Endothelial cell of hepatic sinusoid (primary cell): ENCODE measurements around the gene HERC3.

ENCODE experiments used
- in situ Hi-C: cut with HindIII; loops from 2 replicates; pipeline ENCODE4 v1.10.0; 2017; ENCODE audit warnings: low sequenced_read_pairs

Gene HERC3

DNA sequence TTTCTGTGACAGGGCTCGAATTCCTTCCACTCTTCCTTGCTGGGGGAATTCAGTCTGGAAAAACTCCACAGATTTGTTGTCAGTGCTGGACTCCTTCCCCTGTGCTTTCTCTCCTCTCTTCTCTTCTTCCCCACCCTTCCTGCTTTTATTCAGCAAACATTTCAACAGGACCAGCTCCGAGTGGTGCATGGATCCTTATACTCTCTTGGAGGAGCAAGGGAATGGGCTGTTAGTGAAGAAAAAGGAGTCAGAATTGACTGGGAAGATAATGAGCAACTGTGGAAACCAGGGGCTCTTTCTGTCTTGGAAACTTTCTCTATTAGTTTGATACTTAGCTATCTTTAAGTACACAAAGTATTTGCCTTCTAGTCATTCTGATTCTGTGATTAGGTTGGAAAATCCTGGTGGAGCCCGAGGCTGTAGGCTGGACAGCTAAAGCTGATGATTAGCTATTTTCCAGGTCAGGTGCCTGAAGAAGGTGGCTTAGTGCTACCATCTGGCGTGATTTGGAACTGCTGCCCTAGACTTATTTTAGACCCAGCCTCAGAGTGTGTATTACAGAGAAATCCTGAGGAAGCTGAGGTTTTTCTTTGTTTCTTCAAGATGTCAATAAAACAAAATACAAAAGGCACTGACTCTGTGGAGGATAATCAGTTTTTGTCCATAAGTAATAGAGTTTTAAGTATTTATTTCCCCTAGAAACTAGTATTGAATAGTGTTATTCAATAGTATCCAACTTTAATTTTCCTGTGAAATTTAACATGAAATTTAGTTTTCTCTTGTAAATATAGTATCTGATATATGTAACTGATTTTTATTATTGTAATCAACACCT is 67.0 kb downstream of the HERC3 start:
- in situ Hi-C loops, result no loop called here

DNA sequence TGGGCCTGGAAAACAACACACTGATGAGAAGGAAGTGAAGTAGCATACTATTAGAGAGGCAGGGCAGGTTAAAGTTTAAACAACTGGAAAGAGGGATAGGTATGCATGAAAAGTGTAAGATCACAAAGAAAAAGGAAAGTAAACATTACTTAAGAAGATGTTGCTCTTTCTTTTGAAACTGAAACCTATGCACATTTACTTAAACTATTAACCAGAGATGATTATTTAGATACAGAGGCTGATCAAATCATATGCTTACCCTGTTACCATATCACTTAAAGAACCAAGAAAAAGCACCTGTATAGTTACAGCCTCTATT is 67.6 kb downstream of the HERC3 start:
- in situ Hi-C loops, result no loop called here

DNA sequence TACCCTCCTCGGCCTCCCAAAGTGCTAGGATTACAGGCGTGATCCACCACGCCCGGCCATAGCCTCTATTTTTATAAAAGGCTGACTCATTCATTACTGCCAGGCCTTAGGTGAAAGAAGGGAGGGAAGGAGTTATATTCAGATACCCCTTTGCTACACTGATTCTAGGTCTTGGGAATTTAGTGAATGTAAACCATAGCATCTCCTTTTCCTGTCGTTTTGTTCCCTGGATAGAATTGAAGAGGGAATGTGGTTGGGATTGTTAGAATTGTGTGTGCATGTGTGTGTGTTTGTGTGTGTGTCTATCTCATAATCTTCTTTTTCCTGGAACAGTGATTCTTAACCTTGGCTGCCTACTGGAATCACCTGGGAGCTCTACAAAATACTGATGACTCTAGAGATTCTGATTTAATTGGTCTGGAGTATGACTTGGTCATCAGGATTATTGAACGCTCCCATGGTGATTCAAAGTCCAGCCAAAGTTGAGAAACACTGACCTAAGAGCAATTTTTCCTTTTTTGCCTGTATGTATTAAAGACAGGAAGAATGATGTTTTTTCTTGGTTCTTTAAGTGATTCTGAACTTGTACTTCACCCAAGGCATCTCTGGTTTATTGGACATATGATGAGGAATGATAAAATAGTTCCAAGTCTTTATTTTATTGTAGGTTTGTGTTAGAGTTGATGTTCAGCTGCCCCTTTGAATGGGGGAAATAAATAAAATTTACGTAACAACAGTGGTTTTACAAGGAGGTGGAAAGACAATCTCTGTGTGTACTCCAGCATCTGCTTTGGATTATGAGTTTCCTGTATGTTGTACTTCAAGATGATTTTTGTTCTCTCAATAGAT is 68.4 kb downstream of the HERC3 start:
- in situ Hi-C loops, result no loop called here

DNA sequence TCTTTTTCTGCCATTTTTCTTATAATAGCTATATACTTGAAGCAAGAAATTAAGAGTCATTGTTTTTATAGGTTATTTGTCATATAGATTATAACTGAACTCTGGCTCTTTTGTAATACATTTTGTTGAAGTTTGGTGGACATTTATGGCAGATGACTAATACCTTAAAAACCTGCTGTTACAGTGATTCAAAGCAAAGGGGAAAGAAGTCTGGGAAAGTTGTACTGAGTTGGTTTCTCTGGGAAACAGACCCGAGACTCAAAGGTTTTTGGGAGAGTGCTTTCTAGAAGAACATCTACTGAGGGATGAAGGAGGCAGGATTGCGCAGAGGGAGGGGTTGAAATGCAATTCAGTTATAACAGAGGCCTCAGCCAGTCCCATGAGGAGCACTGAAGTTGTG is 69.5 kb downstream of the HERC3 start:
- in situ Hi-C loops, result no loop called here

- in situ Hi-C loops, result no loop called here
Measured at GRCh38 chr4:88672987-88673386, 80.7 kb downstream of the HERC3 start.

DNA sequence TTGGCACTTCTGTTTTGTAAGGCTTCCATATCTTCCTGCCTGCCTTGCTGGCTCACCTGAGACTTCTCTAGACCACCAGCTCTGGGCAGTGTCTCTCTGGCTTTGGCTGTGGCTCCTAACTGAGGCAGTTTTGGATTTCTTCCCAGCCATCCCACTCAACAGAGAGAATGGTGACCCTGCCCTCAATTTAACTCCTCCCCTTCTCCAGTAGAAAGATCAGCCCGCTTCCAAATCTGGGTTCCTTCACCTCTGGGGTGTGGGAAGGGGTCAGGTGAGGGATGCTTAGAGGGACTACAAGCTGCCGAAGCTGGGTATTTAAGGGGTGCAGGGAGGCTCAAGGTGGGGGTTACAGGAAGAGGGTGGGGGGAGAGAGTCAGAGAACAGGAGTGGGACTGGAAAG is 81.6 kb downstream of the HERC3 start:
- in situ Hi-C loops, result no loop called here

DNA sequence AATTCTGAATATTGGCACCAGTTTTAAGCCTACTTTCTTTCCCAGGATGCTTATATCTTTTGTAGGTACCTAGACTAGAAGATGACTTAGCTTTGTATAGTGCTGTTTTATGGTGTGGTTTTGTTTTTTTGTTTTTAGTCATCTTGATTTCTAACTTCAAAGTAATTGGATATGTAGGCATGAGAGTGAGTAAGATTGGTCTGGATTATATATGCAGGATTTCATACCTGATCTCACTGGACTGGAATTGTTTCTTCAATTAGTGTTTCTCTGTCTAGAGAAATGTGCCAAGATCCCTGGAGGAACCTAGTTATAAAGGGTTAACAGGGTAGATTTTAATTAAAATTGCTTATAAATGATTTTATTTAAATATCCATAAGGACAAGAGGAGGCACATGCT is 82.3 kb downstream of the HERC3 start:
- in situ Hi-C loops, result no loop called here

- in situ Hi-C loops, result loop anchor here (5.0 kb wide), 1 partner anchor 73 kb away; no protein-coding TSS in a partner anchor
Measured at GRCh38 chr4:88674979-88675378, 82.7 kb downstream of the HERC3 start.

DNA sequence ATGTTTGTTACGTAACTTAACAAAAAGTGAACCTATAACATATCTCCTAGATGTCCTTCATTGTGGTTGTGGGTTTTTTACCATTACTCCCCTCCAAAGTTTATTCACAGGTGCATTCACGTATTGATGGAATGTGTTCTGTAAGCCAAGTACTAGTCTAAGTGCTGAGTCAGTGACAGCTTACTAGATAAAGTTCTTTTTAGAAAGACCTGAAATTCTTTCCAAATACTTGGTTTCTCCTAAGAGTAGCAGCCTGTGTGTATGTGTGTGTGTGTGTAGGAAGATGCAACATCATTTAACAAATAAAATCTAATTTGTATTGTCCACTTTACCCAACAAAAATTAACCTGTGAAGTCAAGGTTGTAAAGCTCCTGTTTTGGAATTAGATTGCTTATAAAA is 83.3 kb downstream of the HERC3 start:
- in situ Hi-C loops, result loop anchor here (5.0 kb wide), 1 partner anchor 73 kb away; no protein-coding TSS in a partner anchor

GRCh38 chr4:88681209-88681608 is 88.9 kb downstream of the HERC3 start:
- in situ Hi-C loops, result no loop called here

- in situ Hi-C loops, result no loop called here
Measured at GRCh38 chr4:88690355-88690754, 98.1 kb downstream of the HERC3 start.

DNA sequence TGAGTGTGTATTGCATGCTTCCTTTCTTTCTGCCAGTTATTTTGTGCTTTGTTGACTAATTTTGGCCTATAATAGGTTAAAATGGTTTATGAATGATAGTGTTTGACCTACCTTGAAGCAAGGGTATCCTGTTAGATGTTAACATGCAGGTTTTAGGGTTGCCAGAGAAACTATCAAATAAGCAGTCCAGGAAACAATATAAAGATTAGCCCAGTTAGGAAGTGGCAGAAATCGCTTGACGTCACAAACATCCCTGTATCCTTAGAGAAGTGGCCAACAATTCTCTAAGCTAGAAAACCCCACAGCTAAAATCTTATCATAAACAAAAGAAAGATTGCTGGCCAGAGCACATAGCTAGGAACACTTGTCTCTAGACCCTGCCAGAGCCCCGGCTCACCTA is 101.5 kb downstream of the HERC3 start:
- in situ Hi-C loops, result no loop called here

DNA sequence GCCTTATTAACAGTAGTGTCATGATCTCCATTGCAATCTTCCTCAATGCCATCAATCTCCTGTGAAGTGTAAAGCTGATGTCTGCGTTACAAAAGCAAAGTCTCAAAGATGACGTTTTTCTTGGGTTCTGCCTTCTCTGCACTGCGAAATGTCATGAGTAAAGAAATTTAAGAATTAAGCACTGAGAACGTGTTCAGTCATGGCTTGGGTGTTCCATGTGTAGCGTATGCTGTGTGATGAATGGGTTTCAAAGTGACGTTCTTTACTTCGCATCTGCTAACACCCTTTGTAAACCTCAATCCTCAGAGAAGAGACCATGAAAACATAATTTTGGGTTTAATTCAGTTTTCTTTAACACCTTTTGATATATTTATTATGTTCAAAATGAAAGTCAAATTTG is 104.3 kb downstream of the HERC3 start:
- in situ Hi-C loops, result no loop called here

- in situ Hi-C loops, result no loop called here
Measured at GRCh38 chr4:88697141-88697540, 104.9 kb downstream of the HERC3 start.

GRCh38 chr4:88697588-88698329 is 105.5 kb downstream of the HERC3 start, which contains the start of gene NAP1L5:
Gene NAP1L5, minus strand, starts transcription at chr4:88697829. Its CDS starts 75 bp downstream, at chr4:88697754.
- in situ Hi-C loops, result no loop called here

DNA sequence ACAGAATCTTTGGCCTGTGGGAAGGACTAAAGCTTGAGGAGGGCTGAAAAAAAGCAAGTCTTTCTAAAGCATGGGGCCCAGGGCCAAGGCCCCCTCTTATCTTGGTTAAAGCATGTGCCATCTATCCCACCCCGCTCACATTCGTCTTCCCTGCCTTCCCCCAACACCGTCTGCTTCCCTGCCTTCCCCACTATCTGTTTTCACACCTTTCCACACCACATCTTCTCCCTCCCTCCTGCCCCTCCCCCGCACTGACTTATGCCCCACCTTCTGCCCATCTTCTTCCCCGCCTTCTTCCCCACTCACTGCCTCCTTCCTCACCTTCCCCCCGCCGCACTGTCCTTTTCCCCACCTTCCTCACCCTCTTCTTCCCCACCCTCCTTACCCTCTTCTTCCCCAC is 106.2 kb downstream of the HERC3 start:
- in situ Hi-C loops, result no loop called here

DNA sequence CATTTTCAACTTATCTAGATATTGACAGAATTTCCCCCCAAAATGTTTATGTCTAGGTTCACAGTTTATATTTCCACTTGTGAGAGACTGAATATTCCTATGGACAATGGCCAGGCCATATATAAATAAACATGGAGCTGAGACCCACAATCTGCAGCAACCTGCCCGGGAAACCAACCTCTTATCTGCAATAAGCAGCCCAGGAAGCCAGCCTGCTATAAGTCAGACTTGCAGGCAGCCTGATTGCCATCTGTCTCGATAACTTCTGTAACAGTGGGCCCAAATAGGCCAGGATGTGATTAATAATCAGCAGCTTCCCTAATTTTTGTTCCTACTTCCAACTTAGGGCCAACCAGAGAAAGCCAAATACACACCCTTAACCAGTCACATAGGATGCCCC is 110.5 kb downstream of the HERC3 start:
- in situ Hi-C loops, result no loop called here

DNA sequence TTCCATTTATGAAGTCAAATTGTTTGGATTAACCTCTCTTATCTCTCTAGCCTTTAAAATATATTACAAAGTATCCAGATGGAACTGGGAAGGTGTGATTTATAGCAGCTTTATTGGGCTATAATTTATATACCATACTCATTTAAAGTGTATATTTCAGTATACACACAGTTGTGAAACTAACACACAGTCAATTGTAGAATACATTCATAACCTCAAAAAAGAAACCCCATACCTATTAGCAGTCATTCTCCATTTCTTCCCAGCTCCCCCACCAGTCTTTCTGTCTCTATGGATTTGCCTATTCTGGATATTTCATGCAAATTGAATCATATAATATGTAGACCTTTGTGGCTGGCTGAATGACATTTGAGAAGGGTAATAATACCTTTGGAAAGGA is 112.9 kb downstream of the HERC3 start:
- in situ Hi-C loops, result no loop called here

- in situ Hi-C loops, result no loop called here
Measured at GRCh38 chr4:88705805-88706492, 113.7 kb downstream of the HERC3 start.

DNA sequence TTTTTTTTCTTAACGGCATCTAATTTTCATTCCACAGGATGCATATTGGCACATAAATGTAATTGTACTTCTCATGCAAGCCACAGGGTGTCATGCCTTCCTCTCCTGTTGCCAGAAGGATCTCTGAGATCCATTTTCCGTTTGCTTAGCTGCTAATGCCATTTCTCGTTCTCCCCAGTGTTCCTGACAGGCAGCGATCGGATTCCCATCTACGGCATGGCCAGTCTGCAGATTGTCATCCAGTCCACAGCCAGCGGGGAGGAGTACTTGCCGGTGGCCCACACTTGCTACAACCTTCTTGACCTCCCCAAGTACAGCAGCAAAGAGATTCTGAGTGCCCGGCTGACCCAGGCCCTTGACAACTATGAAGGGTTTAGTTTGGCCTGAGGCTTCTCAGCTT is 114.3 kb downstream of the HERC3 start:
- in situ Hi-C loops, result no loop called here

DNA sequence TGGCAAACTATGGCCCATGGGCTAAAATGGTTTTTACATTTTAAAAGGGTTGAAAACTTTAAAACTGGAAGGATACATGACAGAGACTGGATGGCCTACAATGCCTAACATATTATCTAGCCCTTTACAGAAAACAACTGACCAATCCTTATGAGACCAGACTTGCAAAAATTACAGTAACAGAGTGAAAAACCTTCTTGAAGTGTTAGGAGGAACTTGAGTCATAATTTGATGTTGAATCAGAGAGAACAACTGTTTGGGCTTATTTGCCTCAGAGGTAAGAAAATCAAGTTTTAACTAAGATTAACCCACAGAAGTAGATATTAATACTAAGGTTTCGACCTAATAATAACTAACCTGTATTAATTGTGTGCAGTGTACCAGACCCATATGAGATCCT is 117.7 kb downstream of the HERC3 start:
- in situ Hi-C loops, result no loop called here
